ENCODE data around the gene USP10.

- TF ChIP-seq, protein P1, sequence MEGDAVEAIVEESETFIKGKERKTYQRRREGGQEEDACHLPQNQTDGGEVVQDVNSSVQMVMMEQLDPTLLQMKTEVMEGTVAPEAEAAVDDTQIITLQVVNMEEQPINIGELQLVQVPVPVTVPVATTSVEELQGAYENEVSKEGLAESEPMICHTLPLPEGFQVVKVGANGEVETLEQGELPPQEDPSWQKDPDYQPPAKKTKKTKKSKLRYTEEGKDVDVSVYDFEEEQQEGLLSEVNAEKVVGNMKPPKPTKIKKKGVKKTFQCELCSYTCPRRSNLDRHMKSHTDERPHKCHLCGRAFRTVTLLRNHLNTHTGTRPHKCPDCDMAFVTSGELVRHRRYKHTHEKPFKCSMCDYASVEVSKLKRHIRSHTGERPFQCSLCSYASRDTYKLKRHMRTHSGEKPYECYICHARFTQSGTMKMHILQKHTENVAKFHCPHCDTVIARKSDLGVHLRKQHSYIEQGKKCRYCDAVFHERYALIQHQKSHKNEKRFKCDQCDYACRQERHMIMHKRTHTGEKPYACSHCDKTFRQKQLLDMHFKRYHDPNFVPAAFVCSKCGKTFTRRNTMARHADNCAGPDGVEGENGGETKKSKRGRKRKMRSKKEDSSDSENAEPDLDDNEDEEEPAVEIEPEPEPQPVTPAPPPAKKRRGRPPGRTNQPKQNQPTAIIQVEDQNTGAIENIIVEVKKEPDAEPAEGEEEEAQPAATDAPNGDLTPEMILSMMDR (IDR thresholded peaks at IDR 0.05): no peak
- no peak for TF ChIP-seq POLR2AphosphoS5 (IDR thresholded peaks at IDR 0.05)
- TF ChIP-seq EP300 (IDR thresholded peaks at IDR 0.05): no peak
These were observed 50.8 kb downstream of the USP10 start for GRCh38 chr16:84750575-84750974.
